ENCODE results near the gene TBC1D16. TPM values are rescaled to one million over a fixed set of nuclear protein-coding genes. Genes with fewer than 3 reads are reported as not detected.
"Not testable (repeated sequence)": the region's sequence is repeated elsewhere in the genome, so short reads cannot be mapped to it uniquely, and the experiment has no call there.

TBC1D16 gene
- total RNA-seq, 1 donor = 37.8 TPM

DNA sequence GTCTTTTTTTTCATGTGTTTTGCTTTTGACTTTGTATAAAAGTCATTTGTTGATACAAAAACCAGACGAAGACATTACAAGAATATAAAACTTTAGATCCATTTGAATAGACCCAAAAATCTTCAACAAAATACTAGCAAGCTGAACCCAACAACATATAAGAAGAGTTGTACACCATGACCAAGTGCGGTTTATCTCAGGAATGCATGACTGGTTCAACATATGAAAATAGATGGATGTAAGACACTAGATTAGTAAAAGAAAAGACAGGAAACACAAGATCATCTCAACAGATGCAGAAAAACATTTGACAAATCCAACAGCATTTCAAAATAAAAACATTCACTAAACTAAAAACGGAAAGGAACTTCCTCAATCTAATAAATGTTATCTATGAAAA, 69.0 kb downstream of the TBC1D16 start:
- TF ChIP-seq, protein P1, sequence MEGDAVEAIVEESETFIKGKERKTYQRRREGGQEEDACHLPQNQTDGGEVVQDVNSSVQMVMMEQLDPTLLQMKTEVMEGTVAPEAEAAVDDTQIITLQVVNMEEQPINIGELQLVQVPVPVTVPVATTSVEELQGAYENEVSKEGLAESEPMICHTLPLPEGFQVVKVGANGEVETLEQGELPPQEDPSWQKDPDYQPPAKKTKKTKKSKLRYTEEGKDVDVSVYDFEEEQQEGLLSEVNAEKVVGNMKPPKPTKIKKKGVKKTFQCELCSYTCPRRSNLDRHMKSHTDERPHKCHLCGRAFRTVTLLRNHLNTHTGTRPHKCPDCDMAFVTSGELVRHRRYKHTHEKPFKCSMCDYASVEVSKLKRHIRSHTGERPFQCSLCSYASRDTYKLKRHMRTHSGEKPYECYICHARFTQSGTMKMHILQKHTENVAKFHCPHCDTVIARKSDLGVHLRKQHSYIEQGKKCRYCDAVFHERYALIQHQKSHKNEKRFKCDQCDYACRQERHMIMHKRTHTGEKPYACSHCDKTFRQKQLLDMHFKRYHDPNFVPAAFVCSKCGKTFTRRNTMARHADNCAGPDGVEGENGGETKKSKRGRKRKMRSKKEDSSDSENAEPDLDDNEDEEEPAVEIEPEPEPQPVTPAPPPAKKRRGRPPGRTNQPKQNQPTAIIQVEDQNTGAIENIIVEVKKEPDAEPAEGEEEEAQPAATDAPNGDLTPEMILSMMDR (IDR thresholded peaks at IDR 0.05; ENCODE audit: insufficient read depth, low read length) = no peak
- no peak for DNase-seq (ENCODE audit: low read depth)
- H3K4me3 ChIP-seq (ENCODE audit: low read depth, low read length) = no peak overlapping the region

DNA sequence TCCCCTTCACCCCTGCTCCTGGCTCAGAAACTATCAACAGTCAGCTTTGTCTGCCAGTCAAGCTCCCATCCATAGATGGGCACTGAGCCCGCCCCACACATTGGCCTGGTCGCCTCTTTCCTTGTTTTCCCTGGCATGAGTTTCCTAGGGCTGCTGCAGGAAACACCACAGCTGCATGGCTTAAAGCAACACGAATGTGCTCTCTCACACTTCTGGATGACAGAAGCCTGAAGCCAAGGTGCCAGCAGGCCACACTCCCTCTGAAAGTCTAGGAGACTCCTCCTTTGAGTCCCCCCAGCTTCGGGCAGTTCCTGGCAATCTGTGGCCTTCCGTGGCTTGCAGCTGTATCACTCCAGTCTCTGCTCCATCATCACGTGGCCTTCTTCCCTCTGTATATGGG, 69.9 kb downstream of the TBC1D16 start:
- DNase-seq (ENCODE audit: low read depth) = no peak
- H3K4me3 ChIP-seq (ENCODE audit: low read depth, low read length) = no peak overlapping the region
- TF ChIP-seq, protein P1 (IDR thresholded peaks at IDR 0.05; ENCODE audit: insufficient read depth, low read length) = no peak

DNA sequence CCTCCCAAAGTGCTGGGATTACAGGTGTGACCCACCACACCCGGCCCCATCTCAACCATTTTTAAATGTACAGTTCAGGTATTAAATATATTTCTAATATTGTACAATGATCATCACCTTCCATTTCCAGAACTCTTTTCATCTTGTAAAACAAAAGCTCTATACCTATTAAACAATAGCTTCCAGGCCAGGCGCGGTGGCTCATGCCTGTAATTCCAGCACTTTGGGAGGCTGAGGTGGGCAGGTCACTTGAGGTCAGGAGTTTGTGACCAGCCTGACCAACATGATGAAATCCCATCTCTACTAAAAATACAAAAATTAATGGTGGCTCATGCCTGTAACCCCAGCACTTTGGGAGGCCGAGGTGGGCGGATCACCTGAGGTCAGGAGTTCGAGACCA, 73.2 kb downstream of the TBC1D16 start:
- not testable (repeated sequence) for DNase-seq (ENCODE audit: low read depth); H3K4me3 ChIP-seq (ENCODE audit: low read depth, low read length)

DNA sequence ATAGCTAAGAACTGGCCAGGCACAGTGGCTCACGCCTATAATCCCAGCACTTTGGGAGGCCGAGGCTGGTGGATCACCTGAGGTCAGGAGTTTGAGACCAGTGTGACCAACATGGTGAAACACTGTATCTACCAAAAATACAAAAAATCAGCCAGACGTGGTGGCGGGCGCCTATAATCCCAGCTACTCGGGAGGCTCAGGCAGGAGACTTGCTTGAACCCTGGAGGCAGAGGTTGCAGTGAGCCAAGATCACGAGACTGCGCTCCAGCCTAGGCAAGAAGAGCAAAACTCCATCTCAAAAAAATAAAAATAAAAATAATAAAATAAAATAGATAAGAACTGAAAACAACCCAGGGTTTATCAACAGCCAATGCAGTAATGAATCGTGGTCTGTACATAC, 74.1 kb downstream of the TBC1D16 start:
- H3K4me3 ChIP-seq (ENCODE audit: low read depth, low read length) = not testable (repeated sequence)

DNA sequence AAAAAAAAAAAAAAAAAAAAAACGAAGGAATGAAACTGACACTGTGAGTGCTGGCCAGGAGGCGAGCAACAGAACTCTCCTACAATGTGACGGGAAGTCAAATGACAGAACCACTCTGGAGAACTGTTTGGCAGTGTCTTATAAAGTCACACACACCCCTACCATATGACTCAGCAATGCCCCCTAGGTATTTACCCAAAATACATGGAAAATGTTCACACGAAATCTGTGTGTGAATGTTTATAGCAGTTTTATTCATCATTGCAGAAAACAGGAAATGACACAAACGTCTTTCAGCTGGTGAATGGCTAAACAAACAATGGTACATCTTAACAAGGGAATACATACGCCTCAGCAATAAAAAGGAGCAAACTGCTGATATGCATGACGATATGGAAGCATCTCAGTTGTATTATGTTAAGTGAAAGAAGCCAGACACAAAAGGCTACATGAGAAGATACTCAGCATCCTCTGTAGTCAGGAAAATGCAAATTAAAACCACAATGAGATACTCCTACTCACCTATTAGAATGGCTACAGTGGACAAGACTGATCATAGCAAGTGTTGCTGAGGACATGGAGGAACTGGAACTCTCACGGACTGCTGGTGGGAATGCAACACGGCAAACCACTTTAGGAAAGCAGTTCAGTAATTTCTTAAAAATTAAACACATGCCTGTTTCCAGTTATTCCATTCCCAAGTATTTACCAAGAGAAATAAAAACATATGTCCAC, 74.7 kb downstream of the TBC1D16 start:
- no peak overlapping the region for H3K4me3 ChIP-seq (ENCODE audit: low read depth, low read length)
- DNase-seq (ENCODE audit: low read depth) = no peak
- TF ChIP-seq, protein P1 (IDR thresholded peaks at IDR 0.05; ENCODE audit: insufficient read depth, low read length) = no peak

More for the DNA sequence above, 74.1 kb downstream of the TBC1D16 start:
- DNase-seq (ENCODE audit: low read depth) = not testable (repeated sequence)

DNA sequence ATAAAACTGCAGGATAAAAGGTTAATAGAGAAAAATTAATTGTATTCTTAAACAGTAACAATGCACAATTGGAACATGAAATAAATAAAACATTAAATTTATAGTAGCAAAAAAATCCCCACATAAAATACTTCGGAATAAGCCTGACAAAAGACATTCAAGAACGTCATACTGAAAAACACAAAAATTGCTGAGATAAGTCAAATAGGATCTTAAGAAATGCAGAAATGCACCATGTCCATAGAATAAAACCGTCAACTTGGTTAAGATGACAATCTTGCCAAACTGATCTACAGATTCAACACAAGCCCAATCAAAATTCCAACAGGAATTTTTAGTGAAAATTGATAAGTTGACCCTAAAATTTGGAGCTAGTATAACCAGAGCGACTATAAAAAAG, 76.6 kb downstream of the TBC1D16 start:
- no peak overlapping the region for H3K4me3 ChIP-seq (ENCODE audit: low read depth, low read length)
- TF ChIP-seq, protein P1 (IDR thresholded peaks at IDR 0.05; ENCODE audit: insufficient read depth, low read length) = no peak
- DNase-seq (ENCODE audit: low read depth) = no peak

DNA sequence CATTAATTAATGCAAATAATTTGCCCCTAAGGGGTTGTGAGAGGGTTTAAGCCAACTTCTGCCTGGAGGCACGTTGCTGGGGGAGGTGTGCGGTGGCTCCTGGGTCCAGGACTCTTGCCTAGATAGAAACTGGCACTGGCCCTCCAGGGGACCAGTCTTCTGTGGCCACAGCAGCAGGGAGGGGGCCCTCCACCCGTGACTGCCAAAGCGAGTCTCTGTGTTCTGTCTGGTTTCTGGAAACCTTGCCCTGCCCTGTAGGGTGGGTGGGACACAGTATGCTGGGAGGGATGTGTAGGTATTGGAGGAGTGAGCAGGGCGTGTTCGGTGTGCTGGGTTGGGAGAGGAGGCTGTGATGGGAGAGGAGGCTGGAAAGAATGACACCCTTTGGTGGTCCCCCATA, 78.8 kb downstream of the TBC1D16 start:
- no peak for DNase-seq (ENCODE audit: low read depth)
- H3K4me3 ChIP-seq (ENCODE audit: low read depth, low read length) = no peak overlapping the region
- TF ChIP-seq, protein P1 (IDR thresholded peaks at IDR 0.05; ENCODE audit: insufficient read depth, low read length) = no peak

DNA sequence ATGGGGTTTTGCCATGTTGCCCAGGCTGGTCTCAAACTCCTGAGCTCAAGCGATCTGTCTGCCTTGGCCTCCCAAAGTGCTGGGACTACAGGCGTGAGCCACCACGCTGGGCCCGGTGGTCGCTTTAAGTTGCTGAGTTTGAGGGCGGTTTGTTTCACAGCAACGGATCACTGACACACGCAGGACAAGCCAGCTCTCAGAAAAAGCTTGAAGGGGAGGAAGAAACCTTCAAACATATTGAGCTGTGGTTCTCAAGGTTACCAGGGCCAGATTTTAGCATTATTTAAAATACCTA, 79.3 kb downstream of the TBC1D16 start:
- not testable (repeated sequence) for DNase-seq (ENCODE audit: low read depth); H3K4me3 ChIP-seq (ENCODE audit: low read depth, low read length)

Data from fibroblast of the aortic adventitia (primary cell).